Stimulated activated CD4-positive, alpha-beta T cell treated with anti-CD3 and anti-CD28 coated beads, Interleukin-12 subunit alpha, Interleukin-12 subunit beta, amount 100 ng/mL, for 24 hours (primary cell): ENCODE measurements around the gene IRAK4.

Source experiments
- DNase-seq, 2 experiments: peaks; one replicate each; pipeline ENCODE4 v3.0.0-alpha.2; 2020; ENCODE audit warnings: low read depth in 2 of 2

The IRAK4 gene

GRCh38 chr12:43836475-43836989, 77.8 kb downstream of the IRAK4 start:
- no peak for DNase-seq
